HG03575 (cell line): Measurements from ENCODE around the gene PDHB.

Source experiments
- ATAC-seq: cut with Tn5 transposase; IDR thresholded peaks from one replicate; pipeline ENCODE4 v1.9.1; 2021; ENCODE audit not compliant: unreplicated experiment, insufficient number of reproducible peaks, low FRiP score; ENCODE audit errors: extremely low read depth

Gene PDHB

GRCh38 chr3:58379351-58380073 lies 54.1 kb downstream of the PDHB start:
- no peak for ATAC-seq

- ATAC-seq, result no peak
These were observed 55.9 kb downstream of the PDHB start for GRCh38 chr3:58377750-58378149.
